Gastroesophageal sphincter (tissue), 4 donors: ENCODE data around the gene PPP2R3A. TPM values are rescaled to one million over a fixed set of nuclear protein-coding genes. Genes with fewer than 3 reads are reported as not detected.
A peak's percentile ranks its signal among the peaks of the same experiment; 100 is the strongest.
"Not testable (repeated sequence)": the region's sequence is repeated elsewhere in the genome, so short reads cannot be mapped to it uniquely, and the experiment has no call there.

Experiments used
- ATAC-seq: fragments of 150-250 bp; one replicate; pipeline ENCODE4 v1.9.1; 2016; ENCODE audit warnings: mild to moderate bottlenecking, moderate library complexity
- H3K27ac ChIP-seq, 4 donors: fragments of 200-600 bp; sonication (generic) in 3 of 4; 1 replicate in 3 of 4; 2 replicates in 1 of 4; pipeline ENCODE4 v1.5.1; 2016 to 2019
- H3K27me3 ChIP-seq: fragments of 200-600 bp; sonication (generic); one replicate; pipeline ENCODE4 v1.5.1; 2019
- H3K36me3 ChIP-seq, 2 donors: fragments of 200-600 bp; sonication (generic); one replicate each; pipeline ENCODE4 v1.5.1; 2019; ENCODE audit warnings: control low read depth in 1 of 2
- H3K4me1 ChIP-seq, 3 donors: fragments of 200-600 bp; sonication (generic); 1 replicate in 2 of 3; 2 replicates in 1 of 3; pipeline ENCODE4 v1.5.1; 2016 to 2019; ENCODE audit warnings: control low read depth in 2 of 3
- H3K4me3 ChIP-seq, 2 donors: fragments of 200-600 bp; sonication (generic); one replicate each; pipeline ENCODE4 v1.5.1; 2019; ENCODE audit warnings: mild to moderate bottlenecking in 1 of 2, moderate library complexity in 1 of 2
- H3K9me3 ChIP-seq, 3 donors: fragments of 200-600 bp; sonication (generic); one replicate each; pipeline ENCODE4 v1.5.1; 2017 to 2019; ENCODE audit warnings: control low read depth in 2 of 3
- CTCF ChIP-seq, 4 experiments: fragments of 200-600 bp in 2 of 4; fragments of 450-650 bp in 2 of 4; sonication (generic) in 1 of 4; IDR thresholded peaks; one replicate each; pipeline ENCODE4 v1.5.1; 2017 to 2019; ENCODE audit warnings: antibody characterized with exemption in 4 of 4, mild to moderate bottlenecking in 2 of 4, moderate library complexity in 2 of 4
- EP300 ChIP-seq: sonication (generic); formaldehyde crosslinking; IDR thresholded peaks from one replicate; pipeline ENCODE4 v1.6.1; 2017; ENCODE audit warnings: antibody characterized with exemption, mild to moderate bottlenecking
- POLR2A ChIP-seq, 2 donors: fragments of 450-650 bp; IDR thresholded peaks; one replicate each; pipeline ENCODE4 v1.6.1; 2017; ENCODE audit warnings: antibody characterized with exemption in 2 of 2, mild to moderate bottlenecking in 2 of 2, moderate library complexity in 1 of 2
- POLR2AphosphoS5 ChIP-seq: sonication (generic); formaldehyde crosslinking; IDR thresholded peaks from one replicate; pipeline ENCODE4 v1.6.1; 2017; ENCODE audit warnings: antibody characterized with exemption
- WGBS, 2 donors: methylation state at CpG; one replicate each; pipeline ENCODE4 v1.1.5; 2018; ENCODE audit warnings: low coverage in 1 of 2; 5-methylcytosine and 5-hydroxymethylcytosine counted together
- total RNA-seq, 4 donors: library from RNA; depleted of rRNA; stranded (reverse); fragments of >200 nt; gene quantifications; one replicate each; pipeline ENCODE4 v1.1.0, GENCODE V29; 2016

Gene PPP2R3A
- total RNA-seq, 4 donors from 2014 or later = 22.5 to 31.8 (median 27.8) TPM

GRCh38 chr3:136075811-136076210, 110.3 kb downstream of the PPP2R3A start:
- peaks cover 4 to 24% (median 8%) of the 10 kb centered on the region in 3 donors for H3K4me1 ChIP-seq
- H3K27ac ChIP-seq = no peak overlapping the region
- no peaks in the 10 kb centered on the region for H3K27me3 ChIP-seq
- ATAC-seq = peak; percentile 62
- no peaks in the 10 kb centered on the region for H3K9me3 ChIP-seq
- peaks cover 0 to 17% of the 10 kb centered on the region in 2 donors for H3K36me3 ChIP-seq
- WGBS, 2 donors = 46 to 48% methylated on average over 3 of the region's 3 CpGs
- no peak for TF ChIP-seq EP300
- no peak overlapping the region for H3K4me3 ChIP-seq

GRCh38 chr3:136078421-136079364, 113.2 kb downstream of the PPP2R3A start:
- no peak for ATAC-seq
- no peak overlapping the region for H3K27ac ChIP-seq
- WGBS, 2 donors = 68 to 69% methylated on average over 6 of the region's 6 CpGs

GRCh38 chr3:136083641-136084382, 118.3 kb downstream of the PPP2R3A start:
- ATAC-seq, H3K27me3 ChIP-seq, H3K9me3 ChIP-seq, H3K27ac ChIP-seq, H3K4me1 ChIP-seq, H3K4me3 ChIP-seq: not testable (repeated sequence)
- H3K36me3 ChIP-seq = peaks cover 0 to 79% of the 10 kb centered on the region in 2 donors
- WGBS, 2 donors = 100% methylated on average over 1 of the region's 4 CpGs

More at GRCh38 chr3:136078421-136079364, 113.2 kb downstream of the PPP2R3A start:
- H3K27me3 ChIP-seq = no peaks in the 10 kb centered on the region
- H3K36me3 ChIP-seq = peaks cover 0 to 30% of the 10 kb centered on the region in 2 donors
- peaks cover 0 to 11% (median 0%) of the 10 kb centered on the region in 3 donors for H3K4me1 ChIP-seq
- H3K4me3 ChIP-seq = no peak overlapping the region
- H3K9me3 ChIP-seq = no peaks in the 10 kb centered on the region
- peak; percentile 34 to 60 (median 54) for TF ChIP-seq CTCF (IDR thresholded peaks at IDR 0.05)
- no peak for TF ChIP-seq EP300
- TF ChIP-seq POLR2A (IDR thresholded peaks at IDR 0.05) = no peak
- no peak for TF ChIP-seq POLR2AphosphoS5

GRCh38 chr3:136085067-136085466, 119.5 kb downstream of the PPP2R3A start:
- peaks cover 0 to 78% of the 10 kb centered on the region in 2 donors for H3K36me3 ChIP-seq
- not testable (repeated sequence) for H3K4me1 ChIP-seq, H3K4me3 ChIP-seq, H3K27me3 ChIP-seq, ATAC-seq, H3K27ac ChIP-seq, H3K9me3 ChIP-seq
- WGBS, 2 donors = 100% methylated on average over 3 of the region's 3 CpGs

- Histone ChIP-seq H3K9me3 (no peaks in the 10 kb centered on the region), H3K4me1 (no peaks in the 10 kb centered on the region), H3K27me3 (no peaks in the 10 kb centered on the region), H3K27ac (no peak overlapping the region), H3K4me3 (no peak overlapping the region), H3K36me3 (peaks cover 0 to 64% of the 10 kb centered on the region in 2 donors)
- no peak for TF ChIP-seq EP300
- TF ChIP-seq CTCF (IDR thresholded peaks at IDR 0.05) = no peak
- no peak for TF ChIP-seq POLR2AphosphoS5
- TF ChIP-seq POLR2A (IDR thresholded peaks at IDR 0.05) = no peak
- ATAC-seq = no peak
- WGBS, 2 donors = 82% methylated on average over 3 to 4 of the region's 4 CpGs
These were observed 128.2 kb downstream of the PPP2R3A start for GRCh38 chr3:136093771-136094170.

GRCh38 chr3:136105044-136105443, 139.5 kb downstream of the PPP2R3A start:
- peaks cover 0 to 81% of the 10 kb centered on the region in 2 donors for H3K36me3 ChIP-seq
- no peaks in the 10 kb centered on the region for H3K9me3 ChIP-seq
- no peak overlapping the region for H3K27ac ChIP-seq
- TF ChIP-seq POLR2A (IDR thresholded peaks at IDR 0.05) (no peak), EP300 (no peak), CTCF (IDR thresholded peaks at IDR 0.05) (no peak), POLR2AphosphoS5 (no peak)
- WGBS, 2 donors = 74 to 93% methylated on average over 3 to 4 of the region's 4 CpGs
- no peak for ATAC-seq
- H3K27me3 ChIP-seq = no peaks in the 10 kb centered on the region
- H3K4me3 ChIP-seq = no peak overlapping the region
- H3K4me1 ChIP-seq = no peaks in the 10 kb centered on the region
